H1 (cell line): Measurements from ENCODE around the gene CDK16. TPM values are rescaled to one million over a fixed set of nuclear protein-coding genes. Genes with fewer than 3 reads are reported as not detected.

Source experiments
- CHD1 ChIP-seq: IDR thresholded peaks from 2 replicates; pipeline ENCODE4 v1.6.1; 2012; ENCODE audit warnings: low read depth, low read length, improper control_type of control experiment
- polyA plus RNA-seq, 7 experiments: library from polyadenylated mRNA; depleted of rRNA in 3 of 7; stranded (reverse) in 5 of 7; unstranded in 2 of 7; fragments of >200 nt in 5 of 7; fragments of 200-250 nt in 2 of 7; gene quantifications; 1 replicate in 5 of 7; 2 replicates in 1 of 7; 4 replicates in 1 of 7; pipeline versions ENCODE4 v1.2.1 to v1.2.3, GENCODE V29; 2011 to 2013; ENCODE audit warnings: missing spikeins in 2 of 7, mixed read lengths in 2 of 7
- total RNA-seq: library from RNA; stranded (reverse); fragmentation: NEBNext Ultra II Directional; extraction: Animal tissue kit (Norgen Biotek cat#: 25700); gene quantifications from 2 replicates; pipeline ENCODE4 v1.2.1, GENCODE V29; 2021

The CDK16 gene
- total and polyA plus RNA-seq, 2 of the 8 experiments (the other 6 are each of a cell fraction or from before 2014, with no cell fraction given): 124 to 204 TPM

- TF ChIP-seq CHD1: no peak
Observed at GRCh38 chrX:47264483-47265173, 46.1 kb downstream of the CDK16 start (continued).
